ENCODE measurements around the gene SLC25A24. TPM values are rescaled to one million over a fixed set of nuclear protein-coding genes. Genes with fewer than 3 reads are reported as not detected.
"Not testable (repeated sequence)": the region's sequence is repeated elsewhere in the genome, so short reads cannot be mapped to it uniquely, and the experiment has no call there.

The SLC25A24 gene
- total and polyA plus RNA-seq, 4 donors, result 17.9 to 73.2 (median 38.2) TPM

DNA sequence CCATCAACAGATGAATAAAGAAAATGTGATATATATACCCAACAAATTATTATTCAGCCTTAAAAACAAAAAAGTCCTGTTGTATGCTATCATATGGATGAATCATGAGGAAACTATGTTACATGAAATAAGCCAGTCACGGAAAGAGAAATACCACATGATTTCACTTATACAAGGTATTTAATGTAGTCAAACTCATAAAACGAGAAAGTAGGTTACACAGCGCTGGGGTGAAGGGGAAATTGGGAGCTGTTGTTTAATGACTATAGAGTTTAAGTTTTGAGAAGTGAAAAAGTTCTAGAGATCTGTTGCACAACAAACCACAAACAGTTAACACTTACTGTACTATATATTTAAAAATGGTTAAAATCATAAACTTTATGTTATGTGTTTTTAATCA, 58.5 kb downstream of the SLC25A24 start:
- 36 to 76% methylated on average over 3 of the region's 3 CpGs for WGBS, 2 donors
- no peak overlapping the region for H3K4me3 ChIP-seq
- H3K36me3 ChIP-seq (ENCODE audit: control insufficient read depth in 4 of 4, insufficient read depth in 4 of 4, low read length in 4 of 4), result peaks cover 17 to 39% (median 27%) of the 10 kb centered on the region in 4 donors

DNA sequence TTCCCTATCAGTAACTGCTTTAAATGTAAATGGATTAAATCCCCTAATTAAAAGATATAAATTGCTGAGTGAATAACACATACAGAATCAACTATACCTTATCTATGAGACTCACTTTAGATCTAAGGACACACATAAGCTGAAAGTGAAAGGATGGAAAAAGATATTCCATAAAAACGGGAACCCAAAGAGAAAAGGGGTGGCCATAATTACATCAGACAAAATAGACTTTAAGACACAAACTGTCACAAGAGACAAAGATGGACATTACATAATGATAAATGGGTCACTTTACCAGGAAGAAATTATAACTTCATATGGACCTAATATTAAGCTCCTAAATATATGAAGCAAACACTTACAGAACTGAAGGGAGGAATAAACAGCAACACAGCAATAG, 59.2 kb downstream of the SLC25A24 start:
- 81 to 83% methylated on average over 1 of the region's 1 CpG for WGBS, 2 donors
- Histone ChIP-seq H3K4me1 (ENCODE audit: control insufficient read depth in 5 of 5, insufficient read depth in 5 of 5, low read length in 5 of 5) (no peaks in the 10 kb centered on the region), H3K27me3 (ENCODE audit: control insufficient read depth in 3 of 3, insufficient read depth in 3 of 3, low read length in 2 of 3) (no peaks in the 10 kb centered on the region), H3K36me3 (ENCODE audit: control insufficient read depth in 4 of 4, insufficient read depth in 4 of 4, low read length in 4 of 4) (peaks cover 18 to 44% (median 28%) of the 10 kb centered on the region in 4 donors), H3K9me3 (ENCODE audit: control insufficient read depth in 4 of 4, insufficient read depth in 3 of 4, low read length in 3 of 4) (peaks cover 0 to 1% (median 0%) of the 10 kb centered on the region in 4 donors), H3K9ac (ENCODE audit: insufficient read depth in 1 of 2, low read length in 2 of 2) (no peak overlapping the region), H3K4me3 (no peak overlapping the region), H3K27ac (ENCODE audit: low read depth in 1 of 2, low read length in 1 of 2) (no peak overlapping the region)
- ATAC-seq (ENCODE audit: insufficient read depth, low FRiP score) (no peak), DNase-seq (no peak)
- TF ChIP-seq, protein P1, sequence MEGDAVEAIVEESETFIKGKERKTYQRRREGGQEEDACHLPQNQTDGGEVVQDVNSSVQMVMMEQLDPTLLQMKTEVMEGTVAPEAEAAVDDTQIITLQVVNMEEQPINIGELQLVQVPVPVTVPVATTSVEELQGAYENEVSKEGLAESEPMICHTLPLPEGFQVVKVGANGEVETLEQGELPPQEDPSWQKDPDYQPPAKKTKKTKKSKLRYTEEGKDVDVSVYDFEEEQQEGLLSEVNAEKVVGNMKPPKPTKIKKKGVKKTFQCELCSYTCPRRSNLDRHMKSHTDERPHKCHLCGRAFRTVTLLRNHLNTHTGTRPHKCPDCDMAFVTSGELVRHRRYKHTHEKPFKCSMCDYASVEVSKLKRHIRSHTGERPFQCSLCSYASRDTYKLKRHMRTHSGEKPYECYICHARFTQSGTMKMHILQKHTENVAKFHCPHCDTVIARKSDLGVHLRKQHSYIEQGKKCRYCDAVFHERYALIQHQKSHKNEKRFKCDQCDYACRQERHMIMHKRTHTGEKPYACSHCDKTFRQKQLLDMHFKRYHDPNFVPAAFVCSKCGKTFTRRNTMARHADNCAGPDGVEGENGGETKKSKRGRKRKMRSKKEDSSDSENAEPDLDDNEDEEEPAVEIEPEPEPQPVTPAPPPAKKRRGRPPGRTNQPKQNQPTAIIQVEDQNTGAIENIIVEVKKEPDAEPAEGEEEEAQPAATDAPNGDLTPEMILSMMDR (IDR thresholded peaks at IDR 0.05; ENCODE audit: control extremely low read depth, extremely low read depth), result no peak

More for the DNA sequence above, 58.5 kb downstream of the SLC25A24 start:
- Histone ChIP-seq H3K27me3 (ENCODE audit: control insufficient read depth in 3 of 3, insufficient read depth in 3 of 3, low read length in 2 of 3) (no peaks in the 10 kb centered on the region), H3K9ac (ENCODE audit: insufficient read depth in 1 of 2, low read length in 2 of 2) (no peak overlapping the region), H3K27ac (ENCODE audit: low read depth in 1 of 2, low read length in 1 of 2) (no peak overlapping the region), H3K4me1 (ENCODE audit: control insufficient read depth in 5 of 5, insufficient read depth in 5 of 5, low read length in 5 of 5) (no peaks in the 10 kb centered on the region), H3K9me3 (ENCODE audit: control insufficient read depth in 4 of 4, insufficient read depth in 3 of 4, low read length in 3 of 4) (peaks cover 0 to 1% (median 0%) of the 10 kb centered on the region in 4 donors)
- no peak for DNase-seq
- TF ChIP-seq, protein P1 (IDR thresholded peaks at IDR 0.05; ENCODE audit: control extremely low read depth, extremely low read depth), result no peak
- no peak for ATAC-seq (ENCODE audit: insufficient read depth, low FRiP score)

DNA sequence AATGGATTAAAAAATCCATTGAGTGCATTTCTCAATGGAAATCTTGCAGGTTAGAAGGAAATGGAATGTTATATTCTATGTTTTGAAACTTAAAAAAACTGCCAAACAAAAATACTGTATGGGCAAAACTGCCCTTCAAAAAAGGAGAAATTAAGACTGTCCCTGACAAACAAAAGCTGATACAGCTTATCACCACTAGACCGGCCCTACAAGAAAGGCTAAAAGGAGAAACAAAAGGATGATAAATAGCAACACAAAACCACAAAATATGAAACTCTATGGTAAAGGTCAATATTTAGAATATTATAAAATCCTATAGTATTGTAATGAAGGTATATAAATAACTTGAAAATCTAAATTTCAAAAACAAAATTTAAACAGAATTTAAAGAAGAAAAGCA, 60.0 kb downstream of the SLC25A24 start:
- no peak for DNase-seq
- Histone ChIP-seq H3K36me3 (ENCODE audit: control insufficient read depth in 4 of 4, insufficient read depth in 4 of 4, low read length in 4 of 4) (peaks cover 18 to 50% (median 30%) of the 10 kb centered on the region in 4 donors), H3K27ac (ENCODE audit: low read depth in 1 of 2, low read length in 1 of 2) (no peak overlapping the region), H3K27me3 (ENCODE audit: control insufficient read depth in 3 of 3, insufficient read depth in 3 of 3, low read length in 2 of 3) (no peaks in the 10 kb centered on the region), H3K9ac (ENCODE audit: insufficient read depth in 1 of 2, low read length in 2 of 2) (no peak overlapping the region), H3K9me3 (ENCODE audit: control insufficient read depth in 4 of 4, insufficient read depth in 3 of 4, low read length in 3 of 4) (peaks cover 0 to 1% (median 0%) of the 10 kb centered on the region in 4 donors), H3K4me3 (no peak overlapping the region), H3K4me1 (ENCODE audit: control insufficient read depth in 5 of 5, insufficient read depth in 5 of 5, low read length in 5 of 5) (no peaks in the 10 kb centered on the region)
- no peak for ATAC-seq (ENCODE audit: insufficient read depth, low FRiP score)
- WGBS, 2 donors, result 76 to 79% methylated on average over 1 of the region's 1 CpG
- TF ChIP-seq, protein P1 (IDR thresholded peaks at IDR 0.05; ENCODE audit: control extremely low read depth, extremely low read depth), result no peak

DNA sequence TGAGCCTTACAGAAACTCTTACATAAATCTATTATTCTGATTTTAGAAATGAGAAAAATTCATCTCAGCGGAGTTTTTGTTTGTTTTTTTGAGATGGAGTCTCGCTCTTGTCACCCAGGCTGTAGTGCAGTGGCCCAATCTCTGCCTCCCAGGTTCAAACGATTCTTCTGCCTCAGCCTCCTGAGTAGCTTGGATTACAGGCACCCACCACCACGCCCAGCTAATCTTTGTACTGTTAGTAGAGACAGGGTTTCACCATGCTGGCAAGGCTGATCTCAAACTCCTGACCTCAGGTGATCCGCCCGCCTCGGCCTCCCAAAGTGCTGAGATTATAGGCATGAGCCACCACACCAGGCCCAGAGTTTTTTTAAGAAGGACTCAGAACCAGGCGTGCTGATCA, 60.6 kb downstream of the SLC25A24 start:
- not testable (repeated sequence) for H3K4me1 ChIP-seq (ENCODE audit: control insufficient read depth in 5 of 5, insufficient read depth in 5 of 5, low read length in 5 of 5); DNase-seq

DNA sequence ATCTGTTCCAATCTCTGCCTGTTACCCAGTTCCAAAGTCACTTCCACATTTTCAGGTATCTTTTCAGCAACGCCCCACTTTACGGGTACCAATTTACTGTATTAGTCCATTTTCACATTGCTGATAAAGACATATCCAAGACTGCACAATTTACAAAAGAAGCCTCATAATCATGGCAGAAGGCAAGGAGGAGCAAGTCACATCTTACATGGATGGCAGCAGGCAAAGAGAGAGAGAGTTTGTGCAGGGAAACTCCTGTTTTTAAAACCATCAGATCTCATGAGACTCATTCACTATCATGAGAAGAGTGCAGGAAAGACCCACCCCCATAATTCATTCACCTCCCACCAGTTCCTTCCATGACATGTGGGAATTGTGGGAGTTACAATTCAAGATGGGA, 67.0 kb downstream of the SLC25A24 start:
- WGBS, 2 donors, result 97% methylated on average over 2 of the region's 2 CpGs
- ATAC-seq (ENCODE audit: insufficient read depth, low FRiP score); H3K4me3 ChIP-seq; H3K27ac ChIP-seq (ENCODE audit: low read depth in 1 of 2, low read length in 1 of 2); H3K4me1 ChIP-seq (ENCODE audit: control insufficient read depth in 5 of 5, insufficient read depth in 5 of 5, low read length in 5 of 5); H3K9ac ChIP-seq (ENCODE audit: insufficient read depth in 1 of 2, low read length in 2 of 2); H3K27me3 ChIP-seq (ENCODE audit: control insufficient read depth in 3 of 3, insufficient read depth in 3 of 3, low read length in 2 of 3); DNase-seq; H3K9me3 ChIP-seq (ENCODE audit: control insufficient read depth in 4 of 4, insufficient read depth in 3 of 4, low read length in 3 of 4): not testable (repeated sequence)
- H3K36me3 ChIP-seq (ENCODE audit: control insufficient read depth in 4 of 4, insufficient read depth in 4 of 4, low read length in 4 of 4), result peaks cover 12 to 34% (median 24%) of the 10 kb centered on the region in 4 donors

More for the DNA sequence above, 60.6 kb downstream of the SLC25A24 start:
- H3K9me3 ChIP-seq (ENCODE audit: control insufficient read depth in 4 of 4, insufficient read depth in 3 of 4, low read length in 3 of 4); H3K4me3 ChIP-seq; H3K9ac ChIP-seq (ENCODE audit: insufficient read depth in 1 of 2, low read length in 2 of 2); H3K27ac ChIP-seq (ENCODE audit: low read depth in 1 of 2, low read length in 1 of 2); H3K27me3 ChIP-seq (ENCODE audit: control insufficient read depth in 3 of 3, insufficient read depth in 3 of 3, low read length in 2 of 3); ATAC-seq (ENCODE audit: insufficient read depth, low FRiP score): not testable (repeated sequence)
- H3K36me3 ChIP-seq (ENCODE audit: control insufficient read depth in 4 of 4, insufficient read depth in 4 of 4, low read length in 4 of 4), result peaks cover 18 to 50% (median 30%) of the 10 kb centered on the region in 4 donors
- 97 to 99% methylated on average over 8 of the region's 8 CpGs for WGBS, 2 donors

DNA sequence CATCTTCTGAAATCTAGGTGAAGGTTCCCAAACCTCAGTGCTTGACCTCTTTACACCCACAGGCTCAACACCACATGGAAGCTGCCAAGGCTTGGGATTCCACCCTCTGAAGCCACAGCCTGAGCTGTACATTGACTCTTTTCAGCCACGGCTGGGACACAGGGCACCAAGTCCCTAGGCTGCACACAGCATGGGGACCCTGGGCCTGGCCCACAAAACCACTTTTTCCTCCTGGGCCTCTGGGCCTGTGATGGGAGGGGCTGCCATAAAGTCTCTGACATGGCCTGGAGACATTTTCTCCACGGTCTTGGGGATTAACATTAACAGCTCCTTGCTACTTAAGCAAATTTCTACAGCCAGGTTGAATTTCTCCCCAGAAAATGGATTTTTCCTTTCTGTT, 67.8 kb downstream of the SLC25A24 start:
- H3K9me3 ChIP-seq (ENCODE audit: control insufficient read depth in 4 of 4, insufficient read depth in 3 of 4, low read length in 3 of 4); ATAC-seq (ENCODE audit: insufficient read depth, low FRiP score); DNase-seq; H3K27ac ChIP-seq (ENCODE audit: low read depth in 1 of 2, low read length in 1 of 2); H3K27me3 ChIP-seq (ENCODE audit: control insufficient read depth in 3 of 3, insufficient read depth in 3 of 3, low read length in 2 of 3); H3K4me3 ChIP-seq; H3K4me1 ChIP-seq (ENCODE audit: control insufficient read depth in 5 of 5, insufficient read depth in 5 of 5, low read length in 5 of 5); H3K9ac ChIP-seq (ENCODE audit: insufficient read depth in 1 of 2, low read length in 2 of 2): not testable (repeated sequence)
- peaks cover 10 to 27% (median 19%) of the 10 kb centered on the region in 4 donors for H3K36me3 ChIP-seq (ENCODE audit: control insufficient read depth in 4 of 4, insufficient read depth in 4 of 4, low read length in 4 of 4)
- WGBS, 2 donors, result 98 to 99% methylated on average over 2 of the region's 2 CpGs
